ENCODE data around the gene IL17REL. TPM values are rescaled to one million over a fixed set of nuclear protein-coding genes. Genes with fewer than 3 reads are reported as not detected.

The IL17REL gene
- total and polyA plus RNA-seq, 10 of the 15 experiments (the other 5 are each of a cell fraction or from before 2014, with no cell fraction given), result 0.03 TPM; not detected in 9

- TF ChIP-seq USF1 (IDR thresholded peaks at IDR 0.05; ENCODE audit: borderline replicate concordance, extremely low read length, insufficient read depth, low read depth, low read length) (no peak), IRF3 (IDR thresholded peaks at IDR 0.05) (no peak), POLR2AphosphoS5 (IDR thresholded peaks at IDR 0.05; ENCODE audit: low read length) (peak; percentile 82), MXI1 (IDR thresholded peaks at IDR 0.05; ENCODE audit: low read depth, low read length) (0 out of 2 replicates have a peak, but pooled peaks have one; percentile 15), ZBTB11 (CRISPR knock-in tag; IDR thresholded peaks at IDR 0.05) (no peak), POU2F2 (IDR thresholded peaks at IDR 0.05; ENCODE audit: borderline replicate concordance, low read depth, low read length) (peak; percentile 46; the same call in 1 of the 3 replicates), CHD2 (IDR thresholded peaks at IDR 0.05; ENCODE audit: borderline replicate concordance, low read depth, low read length) (0 out of 2 replicates have a peak, but pooled peaks have one; percentile 19), BCLAF1 (IDR thresholded peaks at IDR 0.05) (no peak), SUZ12 (IDR thresholded peaks at IDR 0.05; ENCODE audit: unreplicated experiment) (no peak), ATF3 (IDR thresholded peaks at IDR 0.05; ENCODE audit: borderline replicate concordance, extremely low read depth, low read depth, low read length) (no peak), BACH1 (IDR thresholded peaks at IDR 0.05; ENCODE audit: borderline replicate concordance) (peak; percentile 50), HCFC1 (IDR thresholded peaks at IDR 0.05; ENCODE audit: low read length) (no peak), HDGF (IDR thresholded peaks at IDR 0.05) (no peak), SMAD5 (IDR thresholded peaks at IDR 0.05; ENCODE audit: low read depth) (0 out of 2 replicates have a peak, but pooled peaks have one; percentile 24), TCF12 (IDR thresholded peaks at IDR 0.05; ENCODE audit: low read depth, low read length) (no peak), LARP7 (IDR thresholded peaks at IDR 0.05) (0 out of 2 replicates have a peak, but pooled peaks have one; percentile 4), FOXM1 (IDR thresholded peaks at IDR 0.05; ENCODE audit: low read depth, low read length) (no peak), SRF (IDR thresholded peaks at IDR 0.05; ENCODE audit: low read depth in 2 of 2, low read length in 2 of 2) (no peak)
These were observed 48.2 kb downstream of the IL17REL start (continued) for GRCh38 chr22:49964136-49965090.
